Adrenal gland (tissue), 5 donors: ENCODE results near the gene LDAH.

ENCODE experiments used
- CTCF ChIP-seq, 6 experiments: fragments of 450-650 bp in 4 of 6; fragments of 200-600 bp in 2 of 6; sonication (generic) in 1 of 6; IDR thresholded peaks; 1 replicate in 5 of 6; 2 replicates in 1 of 6; pipeline versions ENCODE4 v1.5.1 to v1.8.0; 2016 to 2021; ENCODE audit warnings: antibody characterized with exemption in 6 of 6, mild to moderate bottlenecking in 2 of 6, moderate library complexity in 1 of 6
- POLR2A ChIP-seq, 2 donors: fragments of 450-650 bp; IDR thresholded peaks; one replicate each; pipeline ENCODE4 v1.6.1; 2017; ENCODE audit warnings: antibody characterized with exemption in 2 of 2, mild to moderate bottlenecking in 2 of 2, moderate library complexity in 1 of 2
- donor health status: DM: no; HTN: no; CAD: no.

- TF ChIP-seq CTCF (IDR thresholded peaks at IDR 0.05), result no peak
- TF ChIP-seq POLR2A (IDR thresholded peaks at IDR 0.05), result no peak
Observed at GRCh38 chr2:20706217-20706616, 116.7 kb downstream of the LDAH start.
